A172 (cell line): ENCODE data around the gene NPNT. TPM values are rescaled to one million over a fixed set of nuclear protein-coding genes. Genes with fewer than 3 reads are reported as not detected.
A peak's percentile ranks its signal among the peaks of the same experiment; 100 is the strongest.

Experiments
- DNase-seq: peaks from one replicate; pipeline ENCODE4 v3.0.0-alpha.2; 2015; ENCODE audit warnings: low spot score
- total RNA-seq: library from RNA; depleted of rRNA; stranded (reverse); fragments of >200 nt; shearing (Covaris generic); gene quantifications from 2 replicates; pipeline ENCODE4 v1.2.3, GENCODE V29; 2014

The NPNT gene
- total RNA-seq, 1 experiment from 2014 or later: not detected

- no peak for DNase-seq
Observed at GRCh38 chr4:105917171-105917685, 22.0 kb downstream of the NPNT start.

- no peak for DNase-seq
Observed at GRCh38 chr4:105921301-105921700, 26.0 kb downstream of the NPNT start.

DNA sequence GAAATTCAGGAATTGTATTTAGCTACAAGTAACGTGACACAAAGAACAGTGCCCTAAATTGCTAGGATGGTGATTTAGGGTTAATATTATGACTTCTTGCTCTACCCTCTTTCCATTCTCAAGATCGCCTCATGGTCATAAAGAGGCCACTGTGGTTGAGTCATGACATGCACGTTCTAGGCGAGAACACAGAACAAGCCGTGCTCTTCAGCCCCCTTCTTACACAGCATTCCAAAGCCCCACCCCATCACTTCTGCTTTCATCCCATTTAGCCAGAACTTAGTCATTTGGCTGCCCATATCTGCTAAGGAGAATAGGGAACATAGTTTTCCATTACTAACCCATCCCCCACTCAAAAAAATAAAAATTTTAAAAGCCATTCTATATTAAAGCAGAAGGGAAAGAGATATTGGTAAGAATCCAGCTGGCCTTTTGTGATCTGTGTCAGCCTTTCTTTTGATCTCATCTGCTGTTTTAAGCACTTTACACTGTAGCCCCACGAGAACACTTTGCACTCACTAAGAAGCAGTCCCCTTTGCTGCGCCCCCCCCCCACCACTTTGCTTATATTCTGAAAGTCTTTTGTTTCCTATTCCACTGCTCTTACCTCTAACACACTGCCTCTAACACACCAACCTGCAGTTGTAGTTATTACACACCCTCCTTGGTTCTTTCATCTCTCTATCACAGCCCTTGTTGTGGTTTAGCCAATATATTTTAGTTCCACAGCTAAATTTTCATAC is 28.4 kb downstream of the NPNT start:
- no peak for DNase-seq

DNA sequence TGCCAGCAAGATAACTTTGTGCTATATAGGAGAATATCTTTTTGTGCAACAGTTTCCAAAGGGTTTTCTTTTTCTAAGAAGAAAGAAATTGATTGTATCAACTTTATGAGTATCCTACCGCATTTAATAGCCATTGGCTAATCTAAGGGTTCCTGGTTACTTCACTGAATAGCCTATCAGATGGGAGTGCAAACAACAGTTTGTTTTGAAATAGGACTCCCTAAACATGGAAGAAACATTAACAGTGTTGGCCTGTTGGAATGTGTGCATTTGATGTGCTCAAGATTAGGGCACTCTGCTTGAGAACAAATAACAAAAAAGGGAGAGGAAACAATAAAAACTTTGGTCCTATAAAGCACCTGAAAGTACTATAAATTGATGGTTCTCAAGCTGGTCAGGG is 29.1 kb downstream of the NPNT start:
- DNase-seq: no peak

DNA sequence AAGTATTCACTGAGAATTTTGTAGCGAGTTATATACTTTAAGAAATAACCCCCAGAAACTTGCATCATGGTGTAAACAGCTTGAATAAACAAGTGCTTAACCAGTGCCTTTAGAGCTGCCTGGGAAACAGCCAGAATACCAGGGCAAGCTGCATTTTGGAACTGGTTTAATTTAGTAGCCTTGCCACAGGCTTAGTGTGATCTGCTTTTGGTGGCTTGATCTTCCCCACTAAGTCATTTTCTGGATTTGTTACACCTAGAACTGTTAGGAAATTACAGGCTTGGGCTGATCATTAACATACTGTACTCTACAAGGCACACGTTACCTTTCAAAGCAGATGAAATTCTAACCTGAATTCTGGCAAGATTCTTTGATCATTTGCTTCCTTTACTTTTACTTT is 35.4 kb downstream of the NPNT start:
- no peak for DNase-seq

DNA sequence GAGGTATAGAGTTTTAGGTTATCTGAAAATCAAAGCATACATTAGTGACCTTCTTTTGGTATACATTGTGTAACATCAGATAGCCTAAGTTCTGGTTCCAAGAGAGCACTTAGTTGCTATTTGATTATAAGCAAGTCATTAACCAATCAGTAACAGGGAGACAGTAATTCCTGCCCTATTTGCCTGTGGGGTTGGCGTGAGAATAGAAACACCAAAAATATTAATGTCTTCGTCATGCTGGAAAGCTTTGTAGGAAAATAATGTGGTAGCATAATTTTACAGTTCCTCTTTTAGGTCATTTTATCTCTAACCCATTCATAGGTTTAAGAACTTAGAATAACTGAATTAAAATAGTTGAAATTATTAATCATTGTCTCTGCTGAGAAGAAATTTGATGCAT is 37.8 kb downstream of the NPNT start:
- DNase-seq: no peak

DNA sequence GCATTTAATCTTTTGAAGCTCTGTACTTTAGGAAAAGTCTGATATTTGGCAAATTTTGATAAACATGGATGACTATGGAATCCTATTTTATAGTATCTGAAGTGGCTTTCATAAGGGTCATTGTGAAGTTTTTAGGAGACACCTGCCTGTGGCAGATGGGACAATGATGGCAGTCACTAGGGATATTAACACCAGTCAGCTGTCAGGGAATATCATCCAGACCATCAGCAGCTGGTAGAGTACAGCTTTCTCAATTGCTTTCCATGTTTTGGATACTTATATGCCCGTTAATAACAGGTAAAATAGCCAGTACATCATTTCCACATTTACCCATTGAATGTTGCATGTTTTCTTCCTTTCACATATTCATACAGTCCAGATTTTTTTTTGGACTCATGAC is 39.1 kb downstream of the NPNT start:
- no peak for DNase-seq

- no peak for DNase-seq
Observed at GRCh38 chr4:105936901-105937300, 41.6 kb downstream of the NPNT start.

DNA sequence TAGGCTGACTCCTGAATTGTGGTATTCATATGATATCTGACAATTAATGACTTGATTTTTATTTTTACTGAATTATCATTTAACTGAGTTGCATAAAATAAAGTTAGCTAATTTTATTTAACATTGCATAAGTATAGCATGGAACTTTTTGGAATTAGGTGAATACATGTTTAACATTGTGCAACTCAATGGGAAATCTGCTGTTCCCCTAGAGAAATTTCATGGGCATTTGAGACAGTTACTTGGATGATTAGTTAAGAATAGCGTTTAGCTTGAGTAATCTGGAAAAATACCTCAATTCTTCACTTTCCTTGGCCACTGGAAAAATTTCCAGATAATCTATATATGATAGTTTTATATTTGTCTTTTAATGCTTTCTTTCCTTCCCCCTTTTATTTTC is 42.5 kb downstream of the NPNT start:
- DNase-seq: no peak

GRCh38 chr4:105943234-105943633 is 48.0 kb downstream of the NPNT start:
- DNase-seq: no peak

DNA sequence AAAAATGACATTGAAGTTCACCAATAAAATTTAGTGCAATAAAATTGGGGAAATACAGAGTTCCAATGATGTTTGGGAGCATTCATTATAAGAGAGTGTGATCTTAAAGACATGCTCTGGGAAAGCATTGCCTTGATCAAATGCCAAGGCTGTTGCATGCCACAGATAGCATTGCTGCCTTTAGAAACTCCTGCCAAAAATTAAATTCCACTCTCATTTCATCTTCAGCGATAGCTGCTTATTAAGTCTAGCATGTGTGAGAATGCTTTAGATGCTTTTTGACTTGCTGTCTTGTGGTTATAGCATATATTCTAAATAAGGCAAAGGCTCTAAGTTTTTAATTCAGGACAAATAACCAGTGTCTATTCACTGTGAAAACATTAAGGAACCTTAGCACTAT is 49.3 kb downstream of the NPNT start:
- DNase-seq: peak; percentile 41

- DNase-seq: no peak
Observed at GRCh38 chr4:105946771-105947170, 51.5 kb downstream of the NPNT start.

DNA sequence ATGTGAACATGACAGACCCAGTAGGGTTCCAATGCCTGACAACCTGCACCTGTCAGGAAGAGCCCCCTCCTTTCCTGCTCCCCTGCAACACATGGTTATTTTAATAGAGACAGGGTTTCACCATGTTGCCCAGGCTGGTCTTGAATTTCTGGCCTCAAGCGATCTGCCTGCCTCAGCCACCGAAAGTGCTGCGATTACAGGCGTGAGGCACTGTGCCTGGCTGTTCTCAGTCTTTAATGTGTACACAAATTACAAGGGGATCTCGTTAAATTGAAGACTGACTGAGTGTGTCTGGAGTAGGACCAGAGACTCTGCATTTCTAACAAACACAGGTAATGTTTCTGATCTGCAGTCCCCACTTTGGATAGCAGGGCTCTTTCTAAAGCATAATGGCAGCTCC is 55.4 kb downstream of the NPNT start:
- no peak for DNase-seq

DNA sequence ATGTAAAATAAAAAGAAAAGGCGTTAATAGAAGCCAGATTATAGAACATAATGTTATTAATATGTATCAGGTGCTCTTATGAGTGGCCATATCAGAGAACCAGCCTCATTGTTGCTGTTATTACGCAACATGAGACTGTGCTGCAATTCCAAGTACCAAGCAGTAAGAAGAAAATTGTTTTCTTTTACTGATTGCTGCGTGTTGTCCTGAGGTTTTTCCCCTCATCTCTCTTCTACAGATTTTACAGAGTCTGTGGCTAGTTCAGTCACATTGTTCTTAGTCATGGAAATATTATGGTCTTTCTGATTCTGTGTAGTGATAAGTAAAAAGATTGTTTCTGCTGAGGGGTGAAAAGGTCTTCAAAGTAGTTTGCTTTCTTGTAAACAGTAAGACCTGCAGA is 55.9 kb downstream of the NPNT start:
- DNase-seq: peak; percentile 63

- no peak for DNase-seq
Observed at GRCh38 chr4:105952591-105952990, 57.3 kb downstream of the NPNT start.

DNA sequence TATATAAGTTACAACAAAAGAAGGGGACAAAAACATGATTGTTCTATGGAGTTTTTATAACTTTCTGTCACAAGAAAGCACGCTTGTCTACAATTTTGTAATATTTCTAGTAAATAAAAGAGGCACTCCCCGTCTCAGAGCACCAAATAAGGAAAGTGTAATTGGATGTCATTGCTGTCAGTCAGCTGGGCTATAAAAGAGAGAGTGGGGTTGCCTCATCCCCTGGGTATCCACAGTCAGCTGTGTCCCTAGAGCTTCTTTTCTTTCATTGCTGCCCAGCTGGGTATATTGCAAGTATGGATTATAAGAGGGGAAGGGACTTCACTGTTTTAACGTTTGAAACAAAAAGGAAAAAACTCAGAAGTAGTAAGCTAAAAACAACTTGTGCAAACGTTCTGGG is 61.3 kb downstream of the NPNT start:
- no peak for DNase-seq

- DNase-seq: no peak
Observed at GRCh38 chr4:105957680-105958079, 62.4 kb downstream of the NPNT start.

DNA sequence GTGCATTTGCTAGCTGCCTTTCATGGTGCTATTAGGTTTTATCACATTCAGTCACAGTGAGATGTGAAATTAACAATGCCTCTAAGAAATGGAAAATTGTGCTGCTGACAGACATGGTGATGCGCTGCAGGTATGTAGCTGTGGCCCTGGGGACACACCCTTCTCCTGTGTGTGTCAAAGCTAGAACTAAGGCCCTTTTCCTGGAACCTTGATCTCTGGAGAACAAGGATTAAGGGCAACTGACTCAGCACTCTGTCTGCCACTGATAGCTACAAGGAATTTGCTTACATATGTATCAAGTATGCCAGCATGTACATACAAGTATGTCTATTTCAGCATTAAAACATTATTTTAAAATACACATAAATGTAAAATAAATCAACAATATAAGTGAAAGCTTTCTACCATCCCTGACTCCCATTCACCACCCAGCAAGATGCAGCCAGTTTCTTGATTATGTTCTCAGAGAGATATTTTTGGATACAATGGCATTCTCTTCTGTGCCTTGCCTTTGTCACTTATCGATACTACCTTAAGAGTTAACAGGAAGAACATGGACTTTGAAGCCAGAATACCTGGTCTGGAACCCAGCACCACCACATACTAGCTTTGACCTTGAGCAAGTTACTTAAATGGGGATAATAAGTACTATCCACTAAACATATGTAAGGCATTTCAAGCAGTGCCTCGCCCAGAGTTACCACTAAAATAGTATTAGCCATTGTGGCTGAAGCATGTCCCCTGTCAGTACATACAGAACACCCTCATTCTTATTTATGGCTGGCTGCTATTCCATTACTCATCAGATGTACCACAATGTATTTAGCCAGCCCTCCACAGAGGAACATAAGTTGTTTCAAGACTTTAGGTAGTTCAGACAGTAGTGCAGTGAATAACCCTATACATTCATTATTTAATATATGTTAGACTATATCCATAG is 68.5 kb downstream of the NPNT start:
- DNase-seq: no peak

DNA sequence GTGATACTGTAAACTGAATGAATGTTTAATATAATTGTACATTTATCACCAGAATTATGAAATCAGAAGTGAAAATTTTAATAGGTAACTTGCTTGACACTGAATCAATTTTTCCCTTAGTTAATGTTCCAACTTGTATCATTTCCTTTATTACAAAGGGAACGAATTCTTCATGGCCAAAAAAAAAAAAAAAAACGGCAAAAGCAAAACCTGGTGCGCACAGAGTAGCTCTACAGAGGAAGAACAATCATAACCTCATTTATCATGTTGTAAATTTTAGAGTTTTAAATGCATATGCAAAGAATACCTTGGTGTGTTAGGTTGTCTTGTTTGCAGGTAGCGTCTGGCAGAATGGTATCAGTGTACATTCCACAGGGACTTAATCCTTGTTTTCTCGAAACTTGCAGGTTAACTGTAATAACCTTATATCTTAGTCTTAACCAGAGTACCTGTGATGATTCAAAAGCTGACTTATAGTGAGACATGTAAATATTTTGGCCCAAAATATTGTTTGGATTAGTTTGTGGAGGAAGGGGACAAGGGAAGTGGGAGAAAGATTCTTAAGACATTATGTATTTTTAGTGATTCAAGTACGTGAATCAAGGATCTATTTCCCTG is 70.0 kb downstream of the NPNT start:
- DNase-seq: no peak

GRCh38 chr4:105966051-105966450 is 70.8 kb downstream of the NPNT start:
- peak; percentile 13 for DNase-seq

DNA sequence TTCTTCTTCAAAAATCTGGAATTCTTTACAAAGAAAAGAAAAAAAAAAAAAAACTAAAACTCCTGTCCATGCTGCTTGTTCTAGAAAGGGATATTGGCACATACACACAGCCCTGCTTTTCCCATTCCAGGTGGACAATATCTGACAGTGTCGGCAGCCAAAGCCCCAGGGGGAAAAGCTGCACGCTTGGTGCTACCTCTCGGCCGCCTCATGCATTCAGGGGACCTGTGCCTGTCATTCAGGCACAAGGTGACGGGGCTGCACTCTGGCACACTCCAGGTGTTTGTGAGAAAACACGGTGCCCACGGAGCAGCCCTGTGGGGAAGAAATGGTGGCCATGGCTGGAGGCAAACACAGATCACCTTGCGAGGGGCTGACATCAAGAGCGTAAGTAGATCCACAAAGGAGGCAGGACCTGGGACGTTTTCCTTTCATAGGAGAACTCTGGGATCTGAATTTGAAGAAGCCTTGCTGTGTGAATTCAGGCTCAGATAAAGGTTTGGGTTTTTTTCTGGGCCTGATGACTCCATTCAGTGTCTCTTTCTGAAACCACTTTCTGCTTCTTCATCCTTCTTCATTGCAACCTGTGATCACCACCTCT is 71.9 kb downstream of the NPNT start:
- no peak for DNase-seq

- no peak for DNase-seq
Observed at GRCh38 chr4:105969575-105969974, 74.3 kb downstream of the NPNT start.
